Measurements from ENCODE around the gene CDH9. TPM values are rescaled to one million over a fixed set of nuclear protein-coding genes. Genes with fewer than 3 reads are reported as not detected.

CDH9 gene
- total and polyA plus RNA-seq, 2 experiments from 2014 or later: 0.53 to 2.4 TPM

GRCh38 chr5:26932238-26932637, 106.1 kb downstream of the CDH9 start:
- no peak overlapping the region for H3K4me2 ChIP-seq
- no peaks in the 10 kb centered on the region for H3K36me3 ChIP-seq (replicated peaks; ENCODE audit: insufficient read depth, low read depth)
- TF ChIP-seq CTCF (IDR thresholded peaks at IDR 0.05; ENCODE audit: poor library complexity): no peak
- TF ChIP-seq EZH2 (IDR thresholded peaks at IDR 0.05; ENCODE audit: borderline replicate concordance): no peak
- no peak for TF ChIP-seq EZH2phosphoT487 (IDR thresholded peaks at IDR 0.05; ENCODE audit: low read depth, severe bottlenecking, unreplicated experiment)
- no peaks in the 10 kb centered on the region for H4K20me1 ChIP-seq (ENCODE audit: insufficient read depth, poor library complexity, severe bottlenecking)
- H3K27ac ChIP-seq: no peak overlapping the region
- no peak overlapping the region for H3K4me3 ChIP-seq
- H3K9me3 ChIP-seq (ENCODE audit: low read depth): no peaks in the 10 kb centered on the region
- no peaks in the 10 kb centered on the region for H3K9me2 ChIP-seq (replicated peaks; ENCODE audit: insufficient read depth)
- no peak for DNase-seq (ENCODE audit: low spot score)
- H3K4me1 ChIP-seq (ENCODE audit: insufficient read depth): no peaks in the 10 kb centered on the region
- no peaks in the 10 kb centered on the region for H3K79me2 ChIP-seq
- 85% methylated on average over 2 of the region's 2 CpGs for WGBS (ENCODE audit: low lambda C conversion rate, missing lambda C conversion rate)
- H2AFZ ChIP-seq: no peak overlapping the region
- H3K27me3 ChIP-seq: no peaks in the 10 kb centered on the region

GRCh38 chr5:26921439-26921838, 116.9 kb downstream of the CDH9 start:
- Histone ChIP-seq H3K9me2 (replicated peaks; ENCODE audit: insufficient read depth) (no peaks in the 10 kb centered on the region), H3K4me1 (ENCODE audit: insufficient read depth) (no peaks in the 10 kb centered on the region), H3K79me2 (no peaks in the 10 kb centered on the region), H4K20me1 (ENCODE audit: insufficient read depth, poor library complexity, severe bottlenecking) (no peaks in the 10 kb centered on the region), H3K9me3 (ENCODE audit: low read depth) (no peaks in the 10 kb centered on the region), H3K27ac (no peak overlapping the region), H3K27me3 (no peaks in the 10 kb centered on the region), H3K36me3 (replicated peaks; ENCODE audit: insufficient read depth, low read depth) (no peaks in the 10 kb centered on the region), H3K4me2 (no peak overlapping the region), H2AFZ (no peak overlapping the region), H3K4me3 (no peak overlapping the region)
- DNase-seq (ENCODE audit: low spot score): no peak
- 86% methylated on average over 6 of the region's 6 CpGs for WGBS (ENCODE audit: low lambda C conversion rate, missing lambda C conversion rate)
- TF ChIP-seq EZH2 (IDR thresholded peaks at IDR 0.05; ENCODE audit: borderline replicate concordance) (no peak), EZH2phosphoT487 (IDR thresholded peaks at IDR 0.05; ENCODE audit: low read depth, severe bottlenecking, unreplicated experiment) (no peak), CTCF (IDR thresholded peaks at IDR 0.05; ENCODE audit: poor library complexity) (no peak)

GRCh38 chr5:26903469-26903868, 134.9 kb downstream of the CDH9 start:
- Histone ChIP-seq H3K79me2 (no peaks in the 10 kb centered on the region), H3K36me3 (replicated peaks; ENCODE audit: insufficient read depth, low read depth) (no peaks in the 10 kb centered on the region), H3K4me1 (ENCODE audit: insufficient read depth) (no peaks in the 10 kb centered on the region), H3K4me3 (no peak overlapping the region), H3K9me3 (ENCODE audit: low read depth) (no peaks in the 10 kb centered on the region), H3K27me3 (no peaks in the 10 kb centered on the region), H3K4me2 (no peak overlapping the region), H4K20me1 (ENCODE audit: insufficient read depth, poor library complexity, severe bottlenecking) (no peaks in the 10 kb centered on the region), H2AFZ (no peak overlapping the region), H3K27ac (no peak overlapping the region), H3K9me2 (replicated peaks; ENCODE audit: insufficient read depth) (no peaks in the 10 kb centered on the region)
- TF ChIP-seq EZH2 (IDR thresholded peaks at IDR 0.05; ENCODE audit: borderline replicate concordance): no peak
- 63% methylated on average over 4 of the region's 4 CpGs for WGBS (ENCODE audit: low lambda C conversion rate, missing lambda C conversion rate)
- DNase-seq (ENCODE audit: low spot score): no peak

- Histone ChIP-seq H3K36me3 (replicated peaks; ENCODE audit: insufficient read depth, low read depth) (no peaks in the 10 kb centered on the region), H3K4me3 (no peak overlapping the region), H3K4me2 (no peak overlapping the region), H3K27ac (no peak overlapping the region), H3K27me3 (no peaks in the 10 kb centered on the region), H3K9me2 (replicated peaks; ENCODE audit: insufficient read depth) (no peaks in the 10 kb centered on the region), H3K4me1 (ENCODE audit: insufficient read depth) (no peaks in the 10 kb centered on the region), H3K9me3 (ENCODE audit: low read depth) (no peaks in the 10 kb centered on the region), H4K20me1 (ENCODE audit: insufficient read depth, poor library complexity, severe bottlenecking) (no peaks in the 10 kb centered on the region), H2AFZ (no peak overlapping the region), H3K79me2 (no peaks in the 10 kb centered on the region)
- no peak for DNase-seq (ENCODE audit: low spot score)
- TF ChIP-seq CTCF (IDR thresholded peaks at IDR 0.05; ENCODE audit: poor library complexity): no peak
- no peak for TF ChIP-seq EZH2phosphoT487 (IDR thresholded peaks at IDR 0.05; ENCODE audit: low read depth, severe bottlenecking, unreplicated experiment)
- no peak for TF ChIP-seq EZH2 (IDR thresholded peaks at IDR 0.05; ENCODE audit: borderline replicate concordance)
Measured at GRCh38 chr5:26894719-26895263, 143.6 kb downstream of the CDH9 start.
